Muscle of arm (tissue), 14 donors: ENCODE measurements around the gene SLC38A2. TPM values are rescaled to one million over a fixed set of nuclear protein-coding genes. Genes with fewer than 3 reads are reported as not detected.

Experiments
- DNase-seq: peaks from one replicate; pipeline ENCODE4 v3.0.0-alpha.2; 2013
- long read RNA-seq, 11 donors: transcript quantifications; one replicate each; lab custom pipeline, GENCODE V29; 2026
- polyA plus RNA-seq, 12 donors: library from polyadenylated mRNA; unstranded; fragments of 120-200 nt; gene quantifications; one replicate each; pipeline ENCODE4 v1.2.1, GENCODE V29; 2013; ENCODE audit not compliant: insufficient read length in 12 of 12

The SLC38A2 gene
- polyA plus RNA-seq, result 100 to 1,000 TPM in 10 of 12 donors, 10 to 100 TPM in 1, not detected in 1; 84.4 to 196 (median 134) TPM
- long read RNA-seq, donor 1, full-length matches to known transcripts, result 24 of 30 reads
- long read RNA-seq, donor 1, partial matches to known transcripts, result 6 of 30 reads
- long read RNA-seq, donor 1, other reads (novel, unspliced or antisense), result 0 of 30 reads
- long read RNA-seq, donor 2, full-length matches to known transcripts, result 19 of 19 reads
- long read RNA-seq, donor 2, partial matches to known transcripts, result 0 of 19 reads
- long read RNA-seq, donor 2, other reads (novel, unspliced or antisense), result 0 of 19 reads
- long read RNA-seq, donor 3, full-length matches to known transcripts, result 8 of 8 reads
- long read RNA-seq, donor 3, partial matches to known transcripts, result 0 of 8 reads
- long read RNA-seq, donor 3, other reads (novel, unspliced or antisense), result 0 of 8 reads
- long read RNA-seq, donor 4, result 0 reads
- long read RNA-seq, donor 5, result 0 reads
- long read RNA-seq, donor 6, full-length matches to known transcripts, result 11 of 11 reads
- long read RNA-seq, donor 6, partial matches to known transcripts, result 0 of 11 reads
- long read RNA-seq, donor 6, other reads (novel, unspliced or antisense), result 0 of 11 reads
- long read RNA-seq, donor 7, full-length matches to known transcripts, result 9 of 9 reads
- long read RNA-seq, donor 7, partial matches to known transcripts, result 0 of 9 reads
- long read RNA-seq, donor 7, other reads (novel, unspliced or antisense), result 0 of 9 reads
- long read RNA-seq, donor 8, full-length matches to known transcripts, result 12 of 12 reads
- long read RNA-seq, donor 8, partial matches to known transcripts, result 0 of 12 reads
- long read RNA-seq, donor 8, other reads (novel, unspliced or antisense), result 0 of 12 reads
- long read RNA-seq, donor 9, transcript SLC38A2-213 (2 exons, 846 nt), result major isoform, 11 of 13 reads
- long read RNA-seq, donor 9, partial matches to known transcripts, result 0 of 13 reads
- long read RNA-seq, donor 9, other reads (novel, unspliced or antisense), result 0 of 13 reads
- long read RNA-seq, donor 10, full-length matches to known transcripts, result 11 of 18 reads
- long read RNA-seq, donor 10, partial matches to known transcripts, result 7 of 18 reads
- long read RNA-seq, donor 10, other reads (novel, unspliced or antisense), result 0 of 18 reads
- long read RNA-seq, donor 11, full-length matches to known transcripts, result 20 of 20 reads
- long read RNA-seq, donor 11, partial matches to known transcripts, result 0 of 20 reads
- long read RNA-seq, donor 11, other reads (novel, unspliced or antisense), result 0 of 20 reads

GRCh38 chr12:46372544-46373300, at the start of gene SLC38A2:
SLC38A2 (minus strand) TSS chr12:46372773; CDS start chr12:46371293, 1,480 bp downstream.
- peak; percentile 93 for DNase-seq

GRCh38 chr12:46419675-46420074, 47.1 kb upstream of the SLC38A2 start:
- DNase-seq, result no peak

GRCh38 chr12:46415552-46415951, 43.0 kb upstream of the SLC38A2 start:
- no peak for DNase-seq

- no peak for DNase-seq
Measured at GRCh38 chr12:46414591-46415268, 42.2 kb upstream of the SLC38A2 start.

- DNase-seq, result no peak
Measured at GRCh38 chr12:46413368-46413767, 40.8 kb upstream of the SLC38A2 start.

- DNase-seq, result no peak
Measured at GRCh38 chr12:46412857-46413256, 40.3 kb upstream of the SLC38A2 start.

GRCh38 chr12:46410495-46410894, 37.9 kb upstream of the SLC38A2 start:
- no peak for DNase-seq

GRCh38 chr12:46409974-46410373, 37.4 kb upstream of the SLC38A2 start:
- no peak for DNase-seq

- no peak for DNase-seq
Measured at GRCh38 chr12:46409342-46409741, 36.8 kb upstream of the SLC38A2 start.

GRCh38 chr12:46408441-46408840, 35.9 kb upstream of the SLC38A2 start:
- no peak for DNase-seq

GRCh38 chr12:46407361-46407760, 34.8 kb upstream of the SLC38A2 start:
- DNase-seq, result no peak

- DNase-seq, result no peak
Measured at GRCh38 chr12:46406352-46407027, 33.9 kb upstream of the SLC38A2 start.

GRCh38 chr12:46404733-46405132, 32.2 kb upstream of the SLC38A2 start:
- DNase-seq, result no peak

GRCh38 chr12:46404225-46404631, 31.7 kb upstream of the SLC38A2 start:
- DNase-seq, result no peak

GRCh38 chr12:46403719-46404070, 31.1 kb upstream of the SLC38A2 start:
- no peak for DNase-seq

- no peak for DNase-seq
Measured at GRCh38 chr12:46402941-46403718, 30.6 kb upstream of the SLC38A2 start.

GRCh38 chr12:46402451-46402850, 29.9 kb upstream of the SLC38A2 start:
- no peak for DNase-seq

- peak; percentile 48 for DNase-seq
Measured at GRCh38 chr12:46401662-46402061, 29.1 kb upstream of the SLC38A2 start.

GRCh38 chr12:46400406-46400805, 27.8 kb upstream of the SLC38A2 start:
- no peak for DNase-seq
